Transverse colon (tissue), 4 donors: ENCODE measurements around the gene LARP4B.
"Not testable (repeated sequence)": the region's sequence is repeated elsewhere in the genome, so short reads cannot be mapped to it uniquely, and the experiment has no call there.

Source experiments
- EP300 ChIP-seq: sonication (generic); formaldehyde crosslinking; IDR thresholded peaks from one replicate; pipeline ENCODE4 v1.6.1; 2017; ENCODE audit warnings: antibody characterized with exemption, low read depth
- POLR2A ChIP-seq: fragments of 450-650 bp; IDR thresholded peaks from one replicate; pipeline ENCODE4 v1.6.1; 2016; ENCODE audit warnings: antibody characterized with exemption, mild to moderate bottlenecking, moderate library complexity
- POLR2AphosphoS5 ChIP-seq, 3 donors: sonication (generic); formaldehyde crosslinking; IDR thresholded peaks; one replicate each; pipeline ENCODE4 v1.6.1; 2016; ENCODE audit warnings: antibody characterized with exemption in 3 of 3
- TF ChIP-seq, protein P1 (sequence below), 5 experiments: fragments of 200-600 bp in 3 of 5; fragments of 450-650 bp in 2 of 5; sonication (generic) in 3 of 5; IDR thresholded peaks; 1 replicate in 2 of 5; 2 replicates in 3 of 5; pipeline ENCODE4 v1.5.1; 2016 to 2017; ENCODE audit warnings: antibody characterized with exemption in 5 of 5, inconsistent platforms in 3 of 5, mild to moderate bottlenecking in 2 of 5, moderate library complexity in 1 of 5

DNA sequence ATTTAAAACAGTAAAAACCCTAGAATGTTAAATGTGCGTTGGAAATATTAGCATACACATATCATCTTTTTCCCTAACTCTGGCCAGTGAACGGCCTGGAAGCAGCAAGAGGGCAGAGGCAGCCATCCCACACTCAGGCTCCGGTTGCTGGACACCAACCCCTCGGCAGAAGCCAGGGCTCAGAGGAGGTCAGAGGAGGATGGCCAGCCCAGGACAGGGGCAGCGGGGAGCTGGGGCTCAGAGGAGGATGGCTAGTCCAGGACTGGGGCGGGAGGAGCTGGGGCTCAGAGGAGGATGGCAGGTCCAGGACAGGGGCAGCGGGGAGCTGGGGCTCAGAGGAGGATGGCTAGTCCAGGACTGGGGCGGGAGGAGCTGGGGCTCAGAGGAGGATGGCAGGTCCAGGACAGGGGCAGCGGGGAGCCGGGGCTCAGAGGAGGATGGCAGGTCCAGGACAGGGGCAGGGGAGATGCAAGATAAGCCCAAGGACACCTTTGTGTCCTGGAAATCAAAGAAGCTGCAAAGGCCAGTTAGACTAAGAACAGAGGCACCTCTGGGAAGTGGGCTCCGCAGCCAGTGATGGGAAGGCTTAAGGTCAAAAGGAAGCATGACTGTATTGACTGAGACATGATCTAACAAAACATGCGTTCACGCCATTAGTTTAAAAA, 161.3 kb downstream of the LARP4B start:
- TF ChIP-seq POLR2AphosphoS5 (IDR thresholded peaks at IDR 0.05); POLR2A; EP300: not testable (repeated sequence)
- TF ChIP-seq, protein P1, sequence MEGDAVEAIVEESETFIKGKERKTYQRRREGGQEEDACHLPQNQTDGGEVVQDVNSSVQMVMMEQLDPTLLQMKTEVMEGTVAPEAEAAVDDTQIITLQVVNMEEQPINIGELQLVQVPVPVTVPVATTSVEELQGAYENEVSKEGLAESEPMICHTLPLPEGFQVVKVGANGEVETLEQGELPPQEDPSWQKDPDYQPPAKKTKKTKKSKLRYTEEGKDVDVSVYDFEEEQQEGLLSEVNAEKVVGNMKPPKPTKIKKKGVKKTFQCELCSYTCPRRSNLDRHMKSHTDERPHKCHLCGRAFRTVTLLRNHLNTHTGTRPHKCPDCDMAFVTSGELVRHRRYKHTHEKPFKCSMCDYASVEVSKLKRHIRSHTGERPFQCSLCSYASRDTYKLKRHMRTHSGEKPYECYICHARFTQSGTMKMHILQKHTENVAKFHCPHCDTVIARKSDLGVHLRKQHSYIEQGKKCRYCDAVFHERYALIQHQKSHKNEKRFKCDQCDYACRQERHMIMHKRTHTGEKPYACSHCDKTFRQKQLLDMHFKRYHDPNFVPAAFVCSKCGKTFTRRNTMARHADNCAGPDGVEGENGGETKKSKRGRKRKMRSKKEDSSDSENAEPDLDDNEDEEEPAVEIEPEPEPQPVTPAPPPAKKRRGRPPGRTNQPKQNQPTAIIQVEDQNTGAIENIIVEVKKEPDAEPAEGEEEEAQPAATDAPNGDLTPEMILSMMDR (IDR thresholded peaks at IDR 0.05), result not testable (repeated sequence)
